Activated T-cell treated with anti-CD3 and anti-CD28 coated beads, Interleukin-2, amount 50 U/mL, for 1 hour (primary cell): ENCODE measurements around the gene CCL11.

Experiments
- DNase-seq: peaks from one replicate; pipeline ENCODE4 v3.0.0-alpha.2; 2020

The CCL11 gene

DNA sequence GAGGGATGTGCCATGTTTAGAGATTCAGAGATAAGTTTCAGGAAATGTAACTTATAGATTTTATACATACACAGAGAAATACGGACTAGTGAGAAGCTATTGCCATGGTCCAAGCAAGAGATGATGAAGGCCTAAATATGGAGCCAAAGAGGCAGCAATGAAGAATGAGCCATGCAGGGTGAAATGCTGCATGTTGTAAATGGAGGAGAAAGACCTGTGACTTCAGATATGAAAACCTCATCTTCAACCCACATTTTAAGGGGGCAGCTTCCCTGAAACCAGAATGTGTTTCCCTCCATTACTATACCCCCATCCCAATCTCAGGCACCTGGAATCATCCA is 27.6 kb upstream of the CCL11 start:
- DNase-seq: no peak

GRCh38 chr17:34259146-34259545 is 26.4 kb upstream of the CCL11 start:
- DNase-seq: no peak

DNA sequence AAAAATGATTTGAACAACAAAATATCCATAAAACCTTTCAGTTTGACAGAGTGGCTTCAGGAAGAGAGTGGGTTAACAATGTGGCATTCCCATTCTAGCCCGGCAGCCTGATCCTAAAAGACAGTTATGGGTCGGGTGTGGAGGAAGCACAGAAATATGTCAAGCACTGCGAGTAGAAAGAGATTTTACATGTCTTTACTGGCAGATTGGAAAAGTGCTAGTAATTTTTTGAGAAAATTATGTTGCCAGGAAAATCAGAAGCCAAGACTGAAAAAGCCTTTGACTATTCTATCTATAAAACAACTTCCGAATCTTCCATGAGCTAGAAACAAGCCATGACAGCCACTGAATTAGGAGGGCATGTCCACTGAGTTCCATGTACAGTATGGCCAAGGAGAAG is 24.7 kb upstream of the CCL11 start:
- no peak for DNase-seq

GRCh38 chr17:34261568-34262337 is 23.8 kb upstream of the CCL11 start:
- DNase-seq: no peak

- no peak for DNase-seq
Measured at GRCh38 chr17:34265711-34266110, 19.8 kb upstream of the CCL11 start.

DNA sequence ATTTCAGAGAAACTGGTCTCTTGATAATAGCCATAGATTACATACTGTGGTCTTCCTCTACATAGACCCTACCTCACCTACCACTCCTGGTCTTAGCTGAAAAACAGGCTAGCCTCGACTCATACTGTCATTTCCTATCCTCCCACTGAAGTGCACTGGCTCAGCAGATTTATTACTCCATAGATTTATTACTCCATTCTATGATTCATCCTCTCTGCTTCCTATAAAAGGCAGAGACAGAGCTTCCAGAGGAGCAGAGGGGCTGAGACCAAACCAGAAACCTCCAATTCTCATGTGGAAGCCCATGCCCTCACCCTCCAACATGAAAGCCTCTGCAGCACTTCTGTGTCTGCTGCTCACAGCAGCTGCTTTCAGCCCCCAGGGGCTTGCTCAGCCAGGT is 15.6 kb upstream of the CCL11 start, which contains the start of gene CCL7:
Gene CCL7 (plus strand): TSS at position 253 of the 400 bp plus-strand sequence. CDS start 70 bp downstream, at position 323.
- DNase-seq: no peak

DNA sequence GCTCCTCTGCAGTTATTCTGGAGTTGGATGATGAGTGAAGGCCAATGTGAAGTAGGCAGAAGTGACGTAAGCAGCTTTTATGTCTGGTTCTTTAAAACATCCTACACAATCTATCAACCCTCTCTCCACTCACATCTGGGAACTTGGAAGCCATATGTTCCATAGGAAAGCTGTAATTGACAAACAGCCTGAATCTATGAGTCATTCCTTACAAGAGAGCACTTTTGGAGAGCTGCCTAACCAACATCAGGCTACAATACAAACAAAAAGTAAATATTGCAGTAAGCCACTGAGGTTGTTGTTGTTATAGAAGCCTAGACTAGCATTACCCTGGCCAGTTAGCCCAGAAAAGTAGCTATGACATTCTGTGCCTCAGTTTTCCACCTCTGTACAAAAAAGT is 9.7 kb upstream of the CCL11 start:
- no peak for DNase-seq

DNA sequence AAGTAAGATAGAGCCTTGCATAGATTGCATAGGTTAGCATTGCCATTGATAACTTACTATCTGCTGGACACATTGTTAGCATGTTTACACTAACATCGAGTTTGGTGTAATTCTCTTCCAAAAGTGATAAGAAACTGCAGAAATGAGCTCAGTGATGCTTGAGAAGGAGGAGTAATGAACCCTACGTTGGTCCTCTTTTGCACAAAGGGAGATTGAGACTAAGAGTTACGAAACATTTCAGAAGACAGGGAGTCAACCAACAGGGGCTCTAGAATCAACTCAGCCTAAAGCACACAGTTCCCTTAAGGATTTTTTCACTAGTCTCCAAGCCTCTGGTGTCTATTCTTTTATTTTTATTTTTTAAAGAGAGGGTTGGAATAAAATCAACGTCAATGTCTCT is 8.7 kb upstream of the CCL11 start:
- no peak for DNase-seq

GRCh38 chr17:34283571-34283970 is 2.0 kb upstream of the CCL11 start:
- DNase-seq: no peak

DNA sequence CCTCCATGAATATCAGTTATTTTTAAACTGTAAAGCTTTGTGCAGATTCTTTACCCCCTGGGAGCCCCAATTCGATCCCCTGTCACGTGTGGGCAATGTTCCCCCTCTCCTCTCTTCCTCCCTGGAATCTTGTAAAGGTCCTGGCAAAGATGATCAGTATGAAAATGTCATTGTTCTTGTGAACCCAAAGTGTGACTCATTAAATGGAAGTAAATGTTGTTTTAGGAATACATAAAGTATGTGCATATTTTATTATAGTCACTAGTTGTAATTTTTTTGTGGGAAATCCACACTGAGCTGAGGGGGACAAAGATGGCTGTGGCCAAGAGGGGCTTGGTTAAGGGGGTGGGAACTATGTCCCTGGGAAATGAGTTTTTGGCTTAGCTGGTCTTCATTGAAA is 2.3 kb downstream of the CCL11 start:
- DNase-seq: no peak

DNA sequence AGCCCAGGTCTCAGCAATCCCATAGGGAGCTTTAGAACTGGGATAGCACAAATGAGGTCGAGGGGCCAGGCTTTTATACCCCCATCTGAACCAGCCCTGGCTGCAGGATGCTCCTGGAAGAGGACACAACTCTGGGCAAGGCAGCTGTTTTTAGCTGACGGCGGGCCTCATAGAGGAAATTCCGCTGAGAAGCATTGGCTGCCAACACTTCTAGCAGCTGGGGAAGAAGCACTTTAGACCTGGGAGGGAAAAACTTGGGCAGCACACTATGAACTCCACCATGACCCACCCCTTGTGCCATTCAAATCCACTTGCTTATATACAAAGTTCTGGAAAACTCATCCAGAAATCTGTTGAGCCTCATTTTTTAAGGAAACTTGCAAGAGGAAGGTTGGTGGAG is 5.0 kb downstream of the CCL11 start:
- no peak for DNase-seq

DNA sequence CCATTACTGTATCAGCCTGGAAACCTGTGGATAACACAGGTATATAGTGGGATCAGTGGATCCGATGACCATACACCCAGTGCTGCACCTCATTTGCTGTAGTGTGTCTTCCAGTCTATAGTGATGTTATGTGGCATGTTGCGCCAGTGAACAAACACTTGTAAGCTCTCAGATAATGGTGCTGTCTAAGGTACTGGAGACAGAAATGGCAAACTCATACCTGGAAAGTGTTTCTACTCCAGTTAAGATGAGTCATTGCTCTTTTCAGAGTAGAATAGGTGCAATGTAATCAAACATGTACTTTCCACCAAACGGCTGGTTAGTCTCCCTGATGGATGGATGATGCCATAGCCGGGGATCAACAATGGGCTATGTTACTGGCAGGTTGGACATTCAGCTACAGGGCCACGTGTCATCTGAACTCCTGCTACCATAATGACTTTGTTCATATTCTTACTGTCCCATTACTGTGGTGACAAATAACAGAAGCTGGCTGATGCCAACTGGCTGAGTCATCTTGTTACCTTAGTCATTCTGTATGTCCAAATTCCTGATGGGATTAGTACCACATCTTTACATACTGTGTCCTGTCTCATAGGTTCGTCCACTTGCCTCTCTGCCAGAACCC is 6.3 kb downstream of the CCL11 start:
- no peak for DNase-seq

DNA sequence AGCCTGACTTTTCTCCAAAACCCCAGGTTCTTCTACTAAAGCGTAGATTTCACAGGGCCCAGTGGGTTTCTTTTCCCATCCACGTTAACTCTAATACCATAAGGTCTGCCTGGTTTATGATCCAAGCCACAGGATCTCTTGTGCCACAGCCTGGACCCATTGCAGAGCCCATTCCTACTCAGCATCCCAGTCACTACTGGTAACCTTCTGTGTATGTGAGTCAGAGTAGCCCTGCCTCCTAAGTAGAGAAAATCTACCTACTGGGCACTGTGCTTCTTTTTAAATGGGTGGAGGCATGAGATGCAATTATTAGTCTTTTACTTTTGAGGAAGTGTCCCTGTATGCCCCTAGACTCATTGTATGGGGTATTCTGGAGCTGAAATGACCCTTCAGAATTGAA is 13.5 kb downstream of the CCL11 start:
- DNase-seq: no peak

DNA sequence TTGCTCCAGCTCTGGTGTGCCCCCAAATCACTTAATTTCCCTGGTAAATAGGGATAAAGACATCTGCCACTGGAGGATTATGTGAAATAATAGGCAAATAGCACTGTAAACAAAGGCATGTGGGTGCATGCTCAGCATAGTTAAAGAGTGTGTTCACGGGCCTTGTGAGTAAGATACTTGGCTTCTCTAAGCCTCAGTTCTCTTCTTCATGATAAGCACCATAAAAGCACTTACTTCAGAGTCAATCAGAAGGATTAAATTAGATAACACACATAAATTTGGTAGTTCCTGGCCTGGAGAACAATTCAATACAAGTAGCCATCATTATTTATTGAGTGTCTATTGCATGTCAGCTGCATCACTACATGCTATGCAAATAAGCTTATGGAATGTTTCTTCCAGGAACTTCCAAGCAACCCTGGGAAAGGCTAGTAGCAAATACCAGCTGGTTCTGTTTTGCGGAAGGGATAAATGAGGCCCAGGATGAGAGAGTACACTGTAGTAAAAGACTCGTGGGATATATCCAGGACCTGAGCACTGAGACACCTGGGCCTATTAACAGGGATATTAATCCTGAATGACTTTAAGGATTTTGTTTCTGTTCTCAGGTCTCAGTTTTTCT is 14.5 kb downstream of the CCL11 start:
- no peak for DNase-seq

DNA sequence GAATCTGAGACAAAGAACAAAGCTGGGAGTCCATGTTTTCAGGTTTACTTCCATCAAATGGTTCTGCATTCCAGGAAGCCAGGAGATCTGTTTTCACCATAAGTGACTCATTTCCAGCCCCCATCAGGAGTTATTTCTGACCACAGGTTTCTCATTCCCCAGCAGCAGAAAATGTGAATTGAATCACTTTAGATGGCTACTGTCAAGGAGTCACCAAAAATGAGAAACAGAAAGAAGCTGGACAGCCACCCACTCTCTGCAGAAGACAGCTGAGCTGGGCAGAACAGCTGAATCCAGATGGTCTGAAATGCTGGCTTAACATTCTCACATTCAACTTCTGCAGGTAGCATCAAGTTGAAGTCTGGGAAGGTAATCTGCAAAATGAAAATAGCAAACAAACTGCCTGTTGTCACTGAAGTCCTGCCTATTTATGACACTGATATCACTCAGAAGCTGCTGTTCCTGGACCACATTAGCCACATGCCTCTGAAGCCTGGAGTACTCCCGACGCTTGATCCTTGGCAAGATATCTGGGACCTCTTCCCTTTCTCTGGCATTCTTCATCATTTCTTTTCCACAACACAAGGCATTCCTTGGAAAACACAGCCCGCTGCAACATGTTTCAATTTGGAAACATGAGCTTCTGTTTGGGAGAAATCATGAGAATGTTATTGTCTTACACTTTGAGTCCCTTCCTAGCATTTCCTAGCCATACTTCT is 15.3 kb downstream of the CCL11 start:
- no peak for DNase-seq

DNA sequence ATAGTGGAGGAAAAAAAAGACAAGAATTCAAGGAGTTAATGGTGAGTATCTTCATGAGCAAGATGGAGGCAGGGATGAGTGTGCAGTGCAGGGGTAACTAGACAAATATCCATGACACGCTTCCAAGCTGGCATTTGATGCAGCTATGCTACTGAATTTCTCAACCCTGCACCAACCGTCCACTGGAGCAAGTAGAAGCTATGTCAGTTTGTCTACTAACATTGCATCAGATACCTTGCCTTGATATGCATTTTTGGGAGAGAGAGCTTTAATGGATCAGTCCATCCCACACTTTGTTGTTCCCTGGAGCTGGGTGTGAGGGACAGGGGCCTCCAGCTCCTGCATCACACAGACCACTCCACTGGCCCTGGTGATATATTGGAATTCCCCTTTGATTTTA is 16.4 kb downstream of the CCL11 start:
- no peak for DNase-seq

- DNase-seq: no peak
Measured at GRCh38 chr17:34302636-34303035, 17.1 kb downstream of the CCL11 start.

DNA sequence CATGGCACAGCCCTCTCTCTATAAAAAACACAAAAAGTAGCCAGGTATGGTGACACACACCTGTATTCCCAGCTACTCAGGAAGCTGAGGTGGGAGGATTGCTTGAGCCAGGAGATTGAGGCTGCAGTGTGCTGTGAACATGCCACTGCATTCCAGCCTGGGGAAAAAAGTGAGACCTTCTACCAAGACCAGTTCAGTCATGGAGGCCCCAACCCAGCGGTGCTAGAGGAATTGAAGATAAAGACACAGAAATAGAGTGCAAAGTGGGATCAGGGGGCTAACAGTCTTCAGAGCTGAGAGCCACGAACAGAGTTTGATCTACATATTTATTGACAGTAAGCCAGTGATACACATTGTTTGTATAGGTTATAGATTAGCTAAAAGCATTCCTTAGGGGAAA is 18.1 kb downstream of the CCL11 start:
- DNase-seq: no peak

- no peak for DNase-seq
Measured at GRCh38 chr17:34305061-34305460, 19.5 kb downstream of the CCL11 start.

- DNase-seq: no peak
Measured at GRCh38 chr17:34305606-34306005, 20.1 kb downstream of the CCL11 start.

- DNase-seq: no peak
Measured at GRCh38 chr17:34306466-34306865, 20.9 kb downstream of the CCL11 start.

- DNase-seq: no peak
Measured at GRCh38 chr17:34307110-34307509, 21.6 kb downstream of the CCL11 start.

- DNase-seq: no peak
Measured at GRCh38 chr17:34308371-34308770, 22.8 kb downstream of the CCL11 start.

GRCh38 chr17:34311291-34311690 is 25.7 kb downstream of the CCL11 start:
- DNase-seq: no peak
